Measurements from ENCODE around the gene DOCK3.

DNA sequence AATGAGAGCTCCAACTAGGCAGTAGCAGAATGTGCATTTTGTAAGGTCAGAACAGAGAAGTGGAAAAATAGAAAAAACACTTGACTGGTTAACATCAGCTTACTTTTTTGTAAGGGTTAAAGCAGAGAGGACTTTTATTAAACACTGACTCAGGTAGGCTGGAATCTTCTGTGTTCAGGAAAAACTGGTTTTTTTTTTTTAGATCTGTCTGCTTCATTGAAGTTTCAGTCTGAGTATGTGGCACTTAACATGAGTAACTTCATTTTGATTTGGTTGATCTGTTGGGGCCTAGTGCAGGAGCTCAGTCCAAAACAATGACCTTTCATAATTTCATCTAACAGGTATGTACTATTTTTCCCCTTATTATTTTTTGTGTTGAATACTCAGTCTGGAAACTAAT is 141.1 kb downstream of the DOCK3 start:
- TF ChIP-seq, protein P1, sequence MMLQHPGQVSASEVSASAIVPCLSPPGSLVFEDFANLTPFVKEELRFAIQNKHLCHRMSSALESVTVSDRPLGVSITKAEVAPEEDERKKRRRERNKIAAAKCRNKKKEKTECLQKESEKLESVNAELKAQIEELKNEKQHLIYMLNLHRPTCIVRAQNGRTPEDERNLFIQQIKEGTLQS (IDR thresholded peaks at IDR 0.05) = no peak
- TF ChIP-seq, protein P2, sequence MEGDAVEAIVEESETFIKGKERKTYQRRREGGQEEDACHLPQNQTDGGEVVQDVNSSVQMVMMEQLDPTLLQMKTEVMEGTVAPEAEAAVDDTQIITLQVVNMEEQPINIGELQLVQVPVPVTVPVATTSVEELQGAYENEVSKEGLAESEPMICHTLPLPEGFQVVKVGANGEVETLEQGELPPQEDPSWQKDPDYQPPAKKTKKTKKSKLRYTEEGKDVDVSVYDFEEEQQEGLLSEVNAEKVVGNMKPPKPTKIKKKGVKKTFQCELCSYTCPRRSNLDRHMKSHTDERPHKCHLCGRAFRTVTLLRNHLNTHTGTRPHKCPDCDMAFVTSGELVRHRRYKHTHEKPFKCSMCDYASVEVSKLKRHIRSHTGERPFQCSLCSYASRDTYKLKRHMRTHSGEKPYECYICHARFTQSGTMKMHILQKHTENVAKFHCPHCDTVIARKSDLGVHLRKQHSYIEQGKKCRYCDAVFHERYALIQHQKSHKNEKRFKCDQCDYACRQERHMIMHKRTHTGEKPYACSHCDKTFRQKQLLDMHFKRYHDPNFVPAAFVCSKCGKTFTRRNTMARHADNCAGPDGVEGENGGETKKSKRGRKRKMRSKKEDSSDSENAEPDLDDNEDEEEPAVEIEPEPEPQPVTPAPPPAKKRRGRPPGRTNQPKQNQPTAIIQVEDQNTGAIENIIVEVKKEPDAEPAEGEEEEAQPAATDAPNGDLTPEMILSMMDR (IDR thresholded peaks at IDR 0.05; ENCODE audit: low read depth, low read length, missing input control) = no peak
- TF ChIP-seq, protein P3, sequence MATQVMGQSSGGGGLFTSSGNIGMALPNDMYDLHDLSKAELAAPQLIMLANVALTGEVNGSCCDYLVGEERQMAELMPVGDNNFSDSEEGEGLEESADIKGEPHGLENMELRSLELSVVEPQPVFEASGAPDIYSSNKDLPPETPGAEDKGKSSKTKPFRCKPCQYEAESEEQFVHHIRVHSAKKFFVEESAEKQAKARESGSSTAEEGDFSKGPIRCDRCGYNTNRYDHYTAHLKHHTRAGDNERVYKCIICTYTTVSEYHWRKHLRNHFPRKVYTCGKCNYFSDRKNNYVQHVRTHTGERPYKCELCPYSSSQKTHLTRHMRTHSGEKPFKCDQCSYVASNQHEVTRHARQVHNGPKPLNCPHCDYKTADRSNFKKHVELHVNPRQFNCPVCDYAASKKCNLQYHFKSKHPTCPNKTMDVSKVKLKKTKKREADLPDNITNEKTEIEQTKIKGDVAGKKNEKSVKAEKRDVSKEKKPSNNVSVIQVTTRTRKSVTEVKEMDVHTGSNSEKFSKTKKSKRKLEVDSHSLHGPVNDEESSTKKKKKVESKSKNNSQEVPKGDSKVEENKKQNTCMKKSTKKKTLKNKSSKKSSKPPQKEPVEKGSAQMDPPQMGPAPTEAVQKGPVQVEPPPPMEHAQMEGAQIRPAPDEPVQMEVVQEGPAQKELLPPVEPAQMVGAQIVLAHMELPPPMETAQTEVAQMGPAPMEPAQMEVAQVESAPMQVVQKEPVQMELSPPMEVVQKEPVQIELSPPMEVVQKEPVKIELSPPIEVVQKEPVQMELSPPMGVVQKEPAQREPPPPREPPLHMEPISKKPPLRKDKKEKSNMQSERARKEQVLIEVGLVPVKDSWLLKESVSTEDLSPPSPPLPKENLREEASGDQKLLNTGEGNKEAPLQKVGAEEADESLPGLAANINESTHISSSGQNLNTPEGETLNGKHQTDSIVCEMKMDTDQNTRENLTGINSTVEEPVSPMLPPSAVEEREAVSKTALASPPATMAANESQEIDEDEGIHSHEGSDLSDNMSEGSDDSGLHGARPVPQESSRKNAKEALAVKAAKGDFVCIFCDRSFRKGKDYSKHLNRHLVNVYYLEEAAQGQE (IDR thresholded peaks at IDR 0.05) = no peak
- no peak for TF ChIP-seq RAD21 (IDR thresholded peaks at IDR 0.05)
- no peak for TF ChIP-seq SP1 (IDR thresholded peaks at IDR 0.05)
- TF ChIP-seq TAF1 (conservative IDR thresholded peaks at IDR 0.05) = no peak
- TF ChIP-seq JUND (IDR thresholded peaks at IDR 0.05) = no peak
- no peak for TF ChIP-seq RXRA (IDR thresholded peaks at IDR 0.05)

All from liver (tissue), 3 donors.